ENCODE data around the gene SMC1A. TPM values are rescaled to one million over a fixed set of nuclear protein-coding genes. Genes with fewer than 3 reads are reported as not detected.

SMC1A gene
- total RNA-seq, 1 experiment from 2014 or later: 88.3 TPM

- ChIA-PET CTCF (no interaction called here), POLR2A (no interaction called here), RAD21 (ENCODE audit: low non-redundant PET in 1 of 2, low total read pairs in 2 of 2, uncharacterized antibody in 2 of 2, unreplicated experiment in 2 of 2) (no interaction called here)
- Histone ChIP-seq H3K4me1 (ENCODE audit: control insufficient read depth in 1 of 2, insufficient read depth in 2 of 2, low read length in 2 of 2) (no peaks in the 10 kb centered on the region), H4K20me1 (ENCODE audit: insufficient read depth) (no peaks in the 10 kb centered on the region), H2AFZ (ENCODE audit: low read depth, low read length, poor library complexity, severe bottlenecking) (no peak overlapping the region), H3K9me2 (ENCODE audit: insufficient read depth) (no peaks in the 10 kb centered on the region), H3K4me3 (replicated peaks in 1 of 2; ENCODE audit: low read depth in 1 of 2, low read length in 2 of 2) (no peak overlapping the region), H3K9ac (ENCODE audit: low read length) (no peak overlapping the region), H3K4me2 (ENCODE audit: low read length) (no peak overlapping the region), H3K9me3 (ENCODE audit: control insufficient read depth in 1 of 2, insufficient read depth in 1 of 2, low read depth in 1 of 2, low read length in 2 of 2) (no peaks in the 10 kb centered on the region), H3K27me3 (ENCODE audit: insufficient read depth, low read length) (no peaks in the 10 kb centered on the region), H3K36me3 (ENCODE audit: control insufficient read depth in 1 of 2, insufficient read depth in 2 of 2, low read length in 2 of 2) (no peaks in the 10 kb centered on the region), H3K27ac (ENCODE audit: low read depth, low read length) (no peak overlapping the region), H3K79me2 (ENCODE audit: insufficient read depth, low read length) (no peaks in the 10 kb centered on the region)
- no peak for DNase-seq (ENCODE audit: low read depth, low spot score)
- intact Hi-C loops (cut with micrococcal nuclease): no loop called here
- no peak for TF ChIP-seq SIN3A (IDR thresholded peaks at IDR 0.05; ENCODE audit: low read depth)
- ATAC-seq: no peak
- BruUV-seq (replicated peaks): no TSS peak
These were observed 33.8 kb upstream of the SMC1A start for GRCh38 chrX:53456254-53456653.

GRCh38 chrX:53452812-53453211, 30.4 kb upstream of the SMC1A start:
- no peak for ATAC-seq
- intact Hi-C loops (cut with micrococcal nuclease): no loop called here
- CTCF ChIA-PET: no interaction called here
- Histone ChIP-seq H3K4me2 (ENCODE audit: low read length) (no peak overlapping the region), H3K4me1 (ENCODE audit: control insufficient read depth in 1 of 2, insufficient read depth in 2 of 2, low read length in 2 of 2) (no peaks in the 10 kb centered on the region), H3K9me2 (ENCODE audit: insufficient read depth) (no peaks in the 10 kb centered on the region), H4K20me1 (ENCODE audit: insufficient read depth) (no peaks in the 10 kb centered on the region), H3K36me3 (ENCODE audit: control insufficient read depth in 1 of 2, insufficient read depth in 2 of 2, low read length in 2 of 2) (no peaks in the 10 kb centered on the region), H3K27me3 (ENCODE audit: insufficient read depth, low read length) (no peaks in the 10 kb centered on the region), H2AFZ (ENCODE audit: low read depth, low read length, poor library complexity, severe bottlenecking) (no peak overlapping the region), H3K79me2 (ENCODE audit: insufficient read depth, low read length) (no peaks in the 10 kb centered on the region), H3K4me3 (replicated peaks in 1 of 2; ENCODE audit: low read depth in 1 of 2, low read length in 2 of 2) (no peak overlapping the region), H3K27ac (ENCODE audit: low read depth, low read length) (no peak overlapping the region), H3K9me3 (ENCODE audit: control insufficient read depth in 1 of 2, insufficient read depth in 1 of 2, low read depth in 1 of 2, low read length in 2 of 2) (no peaks in the 10 kb centered on the region), H3K9ac (ENCODE audit: low read length) (no peak overlapping the region)
- POLR2A ChIA-PET: no interaction called here
- no TSS peak for BruUV-seq (replicated peaks)
- no peak for TF ChIP-seq POLR2A (IDR thresholded peaks at IDR 0.05; ENCODE audit: borderline replicate concordance, extremely low read depth, insufficient read depth, insufficient read length)
- TF ChIP-seq, protein P1, sequence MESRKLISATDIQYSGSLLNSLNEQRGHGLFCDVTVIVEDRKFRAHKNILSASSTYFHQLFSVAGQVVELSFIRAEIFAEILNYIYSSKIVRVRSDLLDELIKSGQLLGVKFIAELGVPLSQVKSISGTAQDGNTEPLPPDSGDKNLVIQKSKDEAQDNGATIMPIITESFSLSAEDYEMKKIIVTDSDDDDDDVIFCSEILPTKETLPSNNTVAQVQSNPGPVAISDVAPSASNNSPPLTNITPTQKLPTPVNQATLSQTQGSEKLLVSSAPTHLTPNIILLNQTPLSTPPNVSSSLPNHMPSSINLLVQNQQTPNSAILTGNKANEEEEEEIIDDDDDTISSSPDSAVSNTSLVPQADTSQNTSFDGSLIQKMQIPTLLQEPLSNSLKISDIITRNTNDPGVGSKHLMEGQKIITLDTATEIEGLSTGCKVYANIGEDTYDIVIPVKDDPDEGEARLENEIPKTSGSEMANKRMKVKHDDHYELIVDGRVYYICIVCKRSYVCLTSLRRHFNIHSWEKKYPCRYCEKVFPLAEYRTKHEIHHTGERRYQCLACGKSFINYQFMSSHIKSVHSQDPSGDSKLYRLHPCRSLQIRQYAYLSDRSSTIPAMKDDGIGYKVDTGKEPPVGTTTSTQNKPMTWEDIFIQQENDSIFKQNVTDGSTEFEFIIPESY (IDR thresholded peaks at IDR 0.05; ENCODE audit: extremely low read depth, insufficient replicate concordance, low read length): no peak
- no peak for TF ChIP-seq EGR1 (IDR thresholded peaks at IDR 0.05; ENCODE audit: low read depth)
- no peak for TF ChIP-seq ZNF274 (IDR thresholded peaks at IDR 0.05; ENCODE audit: low read depth, low read length)
- TF ChIP-seq RAD21 (IDR thresholded peaks at IDR 0.05; ENCODE audit: low read depth): no peak
- TF ChIP-seq CBX3 (IDR thresholded peaks at IDR 0.05; ENCODE audit: low read depth): no peak
- no peak for TF ChIP-seq YY1 (IDR thresholded peaks at IDR 0.05; ENCODE audit: extremely low read depth, insufficient replicate concordance, low read depth, low read length)
- TF ChIP-seq POLR2AphosphoS5 (IDR thresholded peaks at IDR 0.05; ENCODE audit: low read depth, low read length): no peak
- no peak for TF ChIP-seq MAX (IDR thresholded peaks at IDR 0.05)
- no peak for TF ChIP-seq FOSL1 (IDR thresholded peaks at IDR 0.05; ENCODE audit: low read depth)
- no peak for TF ChIP-seq EZH2phosphoT487 (IDR thresholded peaks at IDR 0.05; ENCODE audit: borderline replicate concordance)
- TF ChIP-seq SIN3A (IDR thresholded peaks at IDR 0.05; ENCODE audit: low read depth): no peak
- TF ChIP-seq, protein P2, sequence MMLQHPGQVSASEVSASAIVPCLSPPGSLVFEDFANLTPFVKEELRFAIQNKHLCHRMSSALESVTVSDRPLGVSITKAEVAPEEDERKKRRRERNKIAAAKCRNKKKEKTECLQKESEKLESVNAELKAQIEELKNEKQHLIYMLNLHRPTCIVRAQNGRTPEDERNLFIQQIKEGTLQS (IDR thresholded peaks at IDR 0.05): no peak
- TF ChIP-seq ZFX (IDR thresholded peaks at IDR 0.05): no peak
- RAD21 ChIA-PET (ENCODE audit: low non-redundant PET in 1 of 2, low total read pairs in 2 of 2, uncharacterized antibody in 2 of 2, unreplicated experiment in 2 of 2): no interaction called here
- no peak for DNase-seq (ENCODE audit: low read depth, low spot score)
